HCT116 (cell line): ENCODE measurements around the gene PLCXD1. TPM values are rescaled to one million over a fixed set of nuclear protein-coding genes. Genes with fewer than 3 reads are reported as not detected.
A peak's percentile ranks its signal among the peaks of the same experiment; 100 is the strongest.

Experiments used
- ATAC-seq: fragments of 200-7000 bp; cut with Tn5 transposase; 2 replicates; pipeline ENCODE4 v1.9.1; 2020; ENCODE audit warnings: mild to moderate bottlenecking, moderate library complexity
- BruUV-seq: library from RNA; stranded (reverse); fragments of 400-500 nt; replicated peaks from 2 replicates; lab custom pipeline; 2021; lab: Mats Ljungman, UMichigan
- CTCF ChIA-PET: fragments of 300-600 bp; sonication (Branson Sonifier 250); formaldehyde crosslinking; loops from one replicate; lab custom pipeline; 2021; ENCODE audit warnings: antibody characterized with exemption; lab: Charles Lee
- POLR2A ChIA-PET: fragments of 300-600, 350-600 bp; sonication (Branson Sonifier 250); formaldehyde crosslinking; loops from one replicate; lab custom pipeline; 2021; ENCODE audit warnings: antibody characterized with exemption; lab: Charles Lee
- RAD21 ChIA-PET, 2 experiments: fragments of 300-600 bp; sonication (Branson Sonifier 250); formaldehyde crosslinking; loops; one replicate each; lab custom pipeline; 2023; ENCODE audit warnings: low total read pairs in 2 of 2; ENCODE audit not compliant: uncharacterized antibody in 2 of 2, unreplicated experiment in 2 of 2, low non-redundant PET in 1 of 2; lab: Charles Lee
- DNase-seq: peaks from one replicate; pipeline ENCODE4 v3.0.0-alpha.2; 2010; ENCODE audit warnings: low read depth, low spot score
- H2AFZ ChIP-seq: fragments of 200-600 bp; shearing (Covaris generic), sonication (generic); 2 replicates; pipeline ENCODE4 v1.6.1; 2017; ENCODE audit warnings: low read depth, mixed run types, mixed read lengths, antibody characterized with exemption, low read length; ENCODE audit not compliant: poor library complexity, severe bottlenecking
- H3K27ac ChIP-seq: 2 replicates; pipeline ENCODE4 v1.5.1; 2012; ENCODE audit warnings: low read depth, low read length
- H3K27me3 ChIP-seq: fragments of 200-600 bp; sonication (generic); 2 replicates; pipeline ENCODE4 v1.6.1; 2016; ENCODE audit warnings: mixed run types, low read length, mixed read lengths; ENCODE audit not compliant: insufficient read depth
- H3K36me3 ChIP-seq, 2 experiments: fragments of 200-500 bp in 1 of 2; fragments of 200-600 bp in 1 of 2; sonication (Bioruptor generic) in 1 of 2; sonication (generic) in 1 of 2; 2 replicates each; pipeline versions ENCODE4 v1.5.1 to v1.6.1; 2014 to 2016; ENCODE audit warnings: low read length in 2 of 2, inconsistent platforms in 1 of 2, mixed read lengths in 1 of 2, mixed run types in 1 of 2; ENCODE audit not compliant: insufficient read depth in 2 of 2, control insufficient read depth in 1 of 2
- H3K4me1 ChIP-seq, 2 experiments: fragments of 200-600 bp in 1 of 2; sonication (generic) in 1 of 2; 2 replicates each; pipeline versions ENCODE4 v1.5.1 to v1.6.1; 2012 to 2017; ENCODE audit warnings: low read length in 2 of 2, inconsistent platforms in 1 of 2, mild to moderate bottlenecking in 1 of 2, mixed read lengths in 1 of 2, mixed run types in 1 of 2, moderate library complexity in 1 of 2; ENCODE audit not compliant: insufficient read depth in 2 of 2, control insufficient read depth in 1 of 2
- H3K4me2 ChIP-seq: fragments of 200-600 bp; sonication (generic); 2 replicates; pipeline ENCODE4 v1.6.1; 2017; ENCODE audit warnings: mixed run types, low read length, mixed read lengths
- H3K4me3 ChIP-seq, 2 experiments: fragments of 200-600 bp in 1 of 2; sonication (generic) in 1 of 2; replicated peaks in 1 of 2; 2 replicates each; pipeline ENCODE4 v1.5.1; 2011 to 2016; ENCODE audit warnings: low read length in 2 of 2, control low read depth in 1 of 2, low read depth in 1 of 2, mild to moderate bottlenecking in 1 of 2, mixed read lengths in 1 of 2, mixed run types in 1 of 2
- H3K79me2 ChIP-seq: fragments of 200-600 bp; sonication (generic); 2 replicates; pipeline ENCODE4 v1.6.1; 2017; ENCODE audit warnings: mild to moderate bottlenecking, mixed run types, low read length, moderate library complexity, mixed read lengths; ENCODE audit not compliant: insufficient read depth
- H3K9ac ChIP-seq: fragments of 200-600 bp; sonication (generic); 2 replicates; pipeline ENCODE4 v1.6.1; 2016; ENCODE audit warnings: low read length, mixed read lengths
- H3K9me2 ChIP-seq: fragments of 200-600 bp; sonication (generic), shearing (Covaris generic); 2 replicates; pipeline ENCODE4 v1.6.1; 2017; ENCODE audit warnings: mixed run types, mild to moderate bottlenecking, moderate library complexity; ENCODE audit not compliant: insufficient read depth
- H3K9me3 ChIP-seq, 2 experiments: fragments of 200-500 bp in 1 of 2; fragments of 200-600 bp in 1 of 2; sonication (Bioruptor generic) in 1 of 2; sonication (generic) in 1 of 2; 2 replicates each; pipeline ENCODE4 v1.6.1; 2014 to 2017; ENCODE audit warnings: low read length in 2 of 2, mixed read lengths in 2 of 2, inconsistent platforms in 1 of 2, low read depth in 1 of 2, mild to moderate bottlenecking in 1 of 2, mixed run types in 1 of 2, moderate library complexity in 1 of 2; ENCODE audit not compliant: control insufficient read depth in 1 of 2, insufficient read depth in 1 of 2
- H4K20me1 ChIP-seq: fragments of 200-600 bp; sonication (generic), shearing (Covaris generic); 2 replicates; pipeline ENCODE4 v1.6.1; 2017; ENCODE audit warnings: mixed run types, mild to moderate bottlenecking, moderate library complexity; ENCODE audit not compliant: insufficient read depth
- CBX3 ChIP-seq: IDR thresholded peaks from 2 replicates; pipeline ENCODE4 v1.6.1; 2012; ENCODE audit warnings: low read depth
- CTCF ChIP-seq, 3 experiments: fragments of 200-600 bp in 1 of 3; sonication (generic) in 1 of 3; IDR thresholded peaks in 2 of 3; conservative IDR thresholded peaks in 1 of 3; 2 replicates each; pipeline ENCODE4 v1.5.1; 2012 to 2017; ENCODE audit warnings: low read depth in 2 of 3, low read length in 2 of 3, antibody characterized with exemption in 1 of 3, borderline replicate concordance in 1 of 3, control low read depth in 1 of 3, mild to moderate bottlenecking in 1 of 3, mixed read lengths in 1 of 3, mixed run types in 1 of 3, moderate library complexity in 1 of 3; ENCODE audit not compliant: insufficient read depth in 1 of 3
- EGR1 ChIP-seq: IDR thresholded peaks from 2 replicates; pipeline ENCODE4 v1.6.1; 2012; ENCODE audit warnings: low read depth
- EZH2 ChIP-seq: fragments of 200-600 bp; sonication (generic); IDR thresholded peaks from 2 replicates; pipeline ENCODE4 v1.6.1; 2017; ENCODE audit warnings: antibody characterized with exemption, mixed run types
- EZH2phosphoT487 ChIP-seq: fragments of 200-600 bp; IDR thresholded peaks from 2 replicates; pipeline ENCODE4 v1.6.1; 2018; ENCODE audit warnings: antibody characterized with exemption, borderline replicate concordance
- FOSL1 ChIP-seq: IDR thresholded peaks from 2 replicates; pipeline ENCODE4 v1.6.1; 2012; ENCODE audit warnings: low read depth
- POLR2A ChIP-seq: IDR thresholded peaks from 2 replicates; pipeline ENCODE4 v1.7.0; 2011; ENCODE audit warnings: borderline replicate concordance; ENCODE audit not compliant: insufficient read depth, insufficient read length; ENCODE audit errors: extremely low read depth
- RAD21 ChIP-seq: IDR thresholded peaks from 2 replicates; pipeline ENCODE4 v1.6.1; 2012; ENCODE audit warnings: low read depth, mild to moderate bottlenecking
- REST ChIP-seq: IDR thresholded peaks from 2 replicates; pipeline ENCODE4 v1.6.1; 2012; ENCODE audit warnings: low read depth
- SIN3A ChIP-seq: IDR thresholded peaks from 2 replicates; pipeline ENCODE4 v1.6.1; 2012; ENCODE audit warnings: low read depth
- SP1 ChIP-seq: IDR thresholded peaks from 2 replicates; pipeline ENCODE4 v1.6.1; 2012; ENCODE audit warnings: low read depth
- TCF7L2 ChIP-seq: IDR thresholded peaks from 2 replicates; pipeline ENCODE4 v1.7.0; 2011; ENCODE audit warnings: borderline replicate concordance, inconsistent platforms; ENCODE audit not compliant: insufficient read depth, insufficient read length; ENCODE audit errors: extremely low read depth
- YY1 ChIP-seq: IDR thresholded peaks from 2 replicates; pipeline ENCODE4 v1.6.1; 2011; ENCODE audit warnings: low read length, low read depth, moderate library complexity, mild to moderate bottlenecking; ENCODE audit not compliant: insufficient replicate concordance; ENCODE audit errors: extremely low read depth
- ZBTB33 ChIP-seq: IDR thresholded peaks from 2 replicates; pipeline ENCODE4 v1.6.1; 2011; ENCODE audit warnings: mild to moderate bottlenecking, low read length, moderate library complexity; ENCODE audit not compliant: insufficient replicate concordance; ENCODE audit errors: extremely low read depth
- ZNF274 ChIP-seq: fragments of 200-500 bp; sonication (Bioruptor generic); IDR thresholded peaks from 2 replicates; pipeline ENCODE4 v1.6.1; 2014; ENCODE audit warnings: mild to moderate bottlenecking, low read depth, low read length, inconsistent platforms
- intact Hi-C: fragments of 100-400 bp; cut with micrococcal nuclease; formaldehyde crosslinking; loops from 2 replicates; pipeline ENCODE4 v1.10.0; 2022
- total RNA-seq: library from RNA; stranded (reverse); gene quantifications from one replicate; pipeline ENCODE4 v1.2.1, GENCODE V29; 2021; ENCODE audit not compliant: unreplicated experiment

Gene PLCXD1
- total RNA-seq, 1 experiment from 2014 or later = 26.3 TPM

GRCh38 chrX:316351-317325 lies 35.5 kb downstream of the PLCXD1 start:
- H3K4me2 ChIP-seq = peak overlapping the region; percentile 41
- no peaks in the 10 kb centered on the region for H3K9me2 ChIP-seq
- H3K9me3 ChIP-seq = no peaks in the 10 kb centered on the region
- peak overlapping the region; percentile 20 to 32; a peak in 3 of 4 replicates for H3K4me3 ChIP-seq
- TF ChIP-seq FOSL1 (no peak), CBX3 (no peak), CTCF (IDR thresholded peaks at IDR 0.05 in 2 of 3, conservative IDR thresholded peaks at IDR 0.05 in 1 of 3; ENCODE audit: borderline replicate concordance in 1 of 3, insufficient read depth in 1 of 3, low read depth in 2 of 3, low read length in 2 of 3) (no peak), SIN3A (no peak), ZNF274 (no peak), EGR1 (no peak), EZH2 (no peak), ZBTB33 (no peak), POLR2A (no peak), RAD21 (no peak), SP1 (no peak), YY1 (no peak), REST (no peak), TCF7L2 (no peak), EZH2phosphoT487 (no peak)
- no peak overlapping the region for H3K9ac ChIP-seq
- H3K27me3 ChIP-seq = no peaks in the 10 kb centered on the region
- peak overlapping the region; percentile 35; the same call in 1 of the 2 replicates for H3K27ac ChIP-seq
- POLR2A ChIA-PET = no interaction called here
- DNase-seq (no peak), ATAC-seq (no peak)
- RAD21 ChIA-PET = no interaction called here
- intact Hi-C loops = loop anchor here (5.0 kb wide), 1 partner anchor 39 kb away; no protein-coding TSS in a partner anchor
- no TSS peak for BruUV-seq
- 0 out of 4 replicates have a peak, but pooled peaks cover 0 to 6% of the 10 kb centered on the region in 2 experiments for H3K36me3 ChIP-seq
- CTCF ChIA-PET = no interaction called here
- no peaks in the 10 kb centered on the region for H4K20me1 ChIP-seq
- no peak overlapping the region for H2AFZ ChIP-seq
- peaks cover 13% of the 10 kb centered on the region; the same call in 1 of the 2 replicates for H3K79me2 ChIP-seq
- H3K4me1 ChIP-seq = peaks cover 0 to 11% of the 10 kb centered on the region in 2 experiments
